ENCODE measurements around the gene CLOCK. TPM values are rescaled to one million over a fixed set of nuclear protein-coding genes. Genes with fewer than 3 reads are reported as not detected.

CLOCK gene
- total and polyA plus RNA-seq, 2 of the 13 experiments (the other 11 are each of a cell fraction or from before 2014, with no cell fraction given), result 8.8 to 13.5 TPM

DNA sequence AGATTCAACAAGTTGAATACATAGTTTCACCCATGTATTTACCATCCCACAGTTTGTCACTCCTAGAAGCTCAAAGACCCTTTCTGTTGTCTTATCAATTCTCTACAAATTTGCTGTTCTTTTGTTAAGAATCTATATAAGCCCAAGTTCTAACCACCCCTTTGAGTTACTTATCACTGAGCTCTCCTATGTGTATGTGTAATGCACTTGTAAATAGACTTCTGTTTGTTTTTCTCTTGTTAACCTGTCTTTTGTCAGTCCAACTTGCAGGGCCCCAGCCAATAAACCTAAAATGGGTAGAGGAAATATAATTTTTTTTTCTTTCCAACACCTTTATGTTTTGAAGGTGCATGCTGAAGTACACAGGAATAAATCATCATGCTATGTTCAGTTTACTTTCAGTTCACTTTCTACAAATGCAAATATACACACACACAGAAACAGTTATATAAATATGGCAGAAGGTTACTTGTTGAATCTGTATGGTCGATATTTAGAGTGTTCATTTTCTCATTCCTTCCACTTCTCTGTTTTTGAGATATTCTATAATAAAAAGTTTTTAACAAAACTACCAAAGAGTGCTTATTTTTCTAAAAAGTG, 22.3 kb upstream of the CLOCK start:
- 2% methylated on average over 1 of the region's 1 CpG for WGBS (ENCODE audit: low lambda C conversion rate)
- no peaks in the 10 kb centered on the region for H4K20me1 ChIP-seq (ENCODE audit: insufficient read depth, low read length)
- H3K79me2 ChIP-seq (ENCODE audit: insufficient read depth, low read length), result no peaks in the 10 kb centered on the region
- no peak overlapping the region for H2AFZ ChIP-seq (ENCODE audit: low read length)
- H3K36me3 ChIP-seq (replicated peaks in 1 of 2; ENCODE audit: control insufficient read depth in 1 of 2, insufficient read depth in 2 of 2, low read length in 2 of 2), result no peaks in the 10 kb centered on the region
- ATAC-seq, result no peak
- H3K9me3 ChIP-seq (ENCODE audit: low read length), result no peaks in the 10 kb centered on the region
- H3K4me2 ChIP-seq (ENCODE audit: low read depth, low read length), result no peak overlapping the region
- 0 out of 5 replicates have a peak, but pooled peaks cover 0 to 4% of the 10 kb centered on the region in 2 experiments for H3K27me3 ChIP-seq (ENCODE audit: control insufficient read depth in 1 of 2, insufficient read depth in 2 of 2, low read length in 2 of 2)
- H3K4me1 ChIP-seq (ENCODE audit: insufficient read depth, low read length), result peaks cover 8% of the 10 kb centered on the region; the same call in 1 of the 2 replicates
- intact Hi-C loops (cut with micrococcal nuclease; ENCODE audit: unreplicated experiment) (no loop called here), in situ Hi-C loops (cut with HindIII; ENCODE audit: extremely low pct_ligation_motif_present, low pct_unique_long_range_greater_than_20kb) (no loop called here)
- CTCF ChIA-PET (ENCODE audit: low intra/inter-chr PET ratio, low total read pairs), result no interaction called here
- no peak overlapping the region for H3K9ac ChIP-seq (ENCODE audit: insufficient read depth, low read depth, low read length)
- no peak overlapping the region for H3K27ac ChIP-seq (ENCODE audit: extremely low read length, insufficient read depth, low read length)
- no peak for TF ChIP-seq PPARG (CRISPR knock-in tag; conservative IDR thresholded peaks at IDR 0.05)
- no peak for TF ChIP-seq REL (CRISPR knock-in tag; conservative IDR thresholded peaks at IDR 0.05)
- TF ChIP-seq FOSL2 (CRISPR knock-in tag; IDR thresholded peaks at IDR 0.05), result no peak
- no peak for TF ChIP-seq FOXA3 (CRISPR knock-in tag; IDR thresholded peaks at IDR 0.05)
- TF ChIP-seq TCF7 (IDR thresholded peaks at IDR 0.05; ENCODE audit: low read depth), result peak; percentile 15; the same call in 1 of the 2 replicates
- no peak for TF ChIP-seq ZNF160 (CRISPR knock-in tag; IDR thresholded peaks at IDR 0.05)
- TF ChIP-seq ZNF790 (CRISPR knock-in tag; IDR thresholded peaks at IDR 0.05; ENCODE audit: borderline replicate concordance), result no peak
- TF ChIP-seq ZNF143 (CRISPR knock-in tag; IDR thresholded peaks at IDR 0.05), result no peak
- TF ChIP-seq FOXP1 (IDR thresholded peaks at IDR 0.05), result no peak
- peak; percentile 24; the same call in 1 of the 2 replicates for TF ChIP-seq FOXP1 (CRISPR knock-in tag; IDR thresholded peaks at IDR 0.05)
- BruUV-seq (replicated peaks), result no TSS peak
- H3K4me3 ChIP-seq (replicated peaks in 1 of 3; ENCODE audit: insufficient read depth in 1 of 3, low read depth in 2 of 3, low read length in 3 of 3), result no peak overlapping the region
- POLR2A ChIA-PET, result no interaction called here
- DNase-seq (ENCODE audit: low spot score), result no peak
- FAIRE-seq, result no peak

- H3K36me3 ChIP-seq (replicated peaks in 1 of 2; ENCODE audit: control insufficient read depth in 1 of 2, insufficient read depth in 2 of 2, low read length in 2 of 2), result no peaks in the 10 kb centered on the region
- no peak overlapping the region for H3K4me2 ChIP-seq (ENCODE audit: low read depth, low read length)
- H3K4me3 ChIP-seq (replicated peaks in 1 of 3; ENCODE audit: insufficient read depth in 1 of 3, low read depth in 2 of 3, low read length in 3 of 3), result no peak overlapping the region
- H3K27me3 ChIP-seq (ENCODE audit: control insufficient read depth in 1 of 2, insufficient read depth in 2 of 2, low read length in 2 of 2), result no peaks in the 10 kb centered on the region
- DNase-seq (ENCODE audit: low spot score), result no peak
- no peaks in the 10 kb centered on the region for H3K79me2 ChIP-seq (ENCODE audit: insufficient read depth, low read length)
- H3K9me3 ChIP-seq (ENCODE audit: low read length), result no peaks in the 10 kb centered on the region
- H3K4me1 ChIP-seq (ENCODE audit: insufficient read depth, low read length), result no peaks in the 10 kb centered on the region
- no peak for FAIRE-seq
- no peak overlapping the region for H3K27ac ChIP-seq (ENCODE audit: extremely low read length, insufficient read depth, low read length)
- BruUV-seq (replicated peaks), result no TSS peak
- no peak overlapping the region for H2AFZ ChIP-seq (ENCODE audit: low read length)
- H3K9ac ChIP-seq (ENCODE audit: insufficient read depth, low read depth, low read length), result no peak overlapping the region
- POLR2A ChIA-PET, result no interaction called here
- WGBS (ENCODE audit: low lambda C conversion rate), result 47% methylated on average over 1 of the region's 1 CpG
- intact Hi-C loops (cut with micrococcal nuclease; ENCODE audit: unreplicated experiment) (no loop called here), in situ Hi-C loops (cut with HindIII; ENCODE audit: extremely low pct_ligation_motif_present, low pct_unique_long_range_greater_than_20kb) (no loop called here)
- no peak for ATAC-seq
- H4K20me1 ChIP-seq (ENCODE audit: insufficient read depth, low read length), result no peaks in the 10 kb centered on the region
- CTCF ChIA-PET (ENCODE audit: low intra/inter-chr PET ratio, low total read pairs), result no interaction called here
- no peak for TF ChIP-seq KDM3A (CRISPR knock-in tag; IDR thresholded peaks at IDR 0.05; ENCODE audit: low read depth)
- no peak for TF ChIP-seq ZFY (CRISPR knock-in tag; IDR thresholded peaks at IDR 0.05)
- no peak for TF ChIP-seq ZNF530 (CRISPR knock-in tag; IDR thresholded peaks at IDR 0.05; ENCODE audit: low read depth)
- TF ChIP-seq HMG20A (CRISPR knock-in tag; IDR thresholded peaks at IDR 0.05; ENCODE audit: borderline replicate concordance), result no peak
- no peak for TF ChIP-seq CENPT (CRISPR knock-in tag; IDR thresholded peaks at IDR 0.05; ENCODE audit: low read depth)
- TF ChIP-seq CREB3 (CRISPR knock-in tag; IDR thresholded peaks at IDR 0.05), result no peak
- no peak for TF ChIP-seq ZNF232 (CRISPR knock-in tag; IDR thresholded peaks at IDR 0.05; ENCODE audit: borderline replicate concordance)
- no peak for TF ChIP-seq EHMT2 (IDR thresholded peaks at IDR 0.05; ENCODE audit: borderline replicate concordance, low read depth, low read length)
- TF ChIP-seq ZFX (CRISPR knock-in tag; IDR thresholded peaks at IDR 0.05; ENCODE audit: low read depth), result no peak
- TF ChIP-seq NAIF1 (CRISPR knock-in tag; IDR thresholded peaks at IDR 0.05; ENCODE audit: borderline replicate concordance), result no peak
- TF ChIP-seq GATAD1 (CRISPR knock-in tag; IDR thresholded peaks at IDR 0.05), result no peak
- TF ChIP-seq SRSF9 (IDR thresholded peaks at IDR 0.05; ENCODE audit: borderline replicate concordance, insufficient read depth, low read depth, low read length, poor library complexity, severe bottlenecking), result no peak
Measured at GRCh38 chr4:55561889-55562288, 15.2 kb upstream of the CLOCK start.
